H9 (cell line): ENCODE measurements around the gene FMN1. TPM values are rescaled to one million over a fixed set of nuclear protein-coding genes. Genes with fewer than 3 reads are reported as not detected.
A peak's percentile ranks its signal among the peaks of the same experiment; 100 is the strongest.

Experiments used
- DNase-seq: peaks from one replicate; pipeline ENCODE4 v3.0.0-alpha.2; 2017
- H2AFZ ChIP-seq: one replicate; pipeline ENCODE4 v1.6.1; 2013; ENCODE audit warnings: mild to moderate bottlenecking, low read length, control low read depth, moderate library complexity
- H2AK5ac ChIP-seq: 2 replicates; pipeline ENCODE4 v1.6.1; 2013; ENCODE audit warnings: low read length, control low read depth, mixed read lengths; ENCODE audit not compliant: insufficient read length
- H2BK120ac ChIP-seq: one replicate; pipeline ENCODE4 v1.6.1; 2013; ENCODE audit warnings: low read depth, mild to moderate bottlenecking, low read length, control low read depth, inconsistent platforms; ENCODE audit not compliant: poor library complexity, severe bottlenecking
- H2BK12ac ChIP-seq: 2 replicates; pipeline ENCODE4 v1.6.1; 2013; ENCODE audit warnings: low read length, control low read depth, mixed read lengths, low read depth; ENCODE audit not compliant: insufficient read length
- H2BK15ac ChIP-seq: 2 replicates; pipeline ENCODE4 v1.6.1; 2013; ENCODE audit warnings: low read depth, low read length, control low read depth
- H2BK20ac ChIP-seq: one replicate; pipeline ENCODE4 v1.6.1; 2013; ENCODE audit warnings: low read depth, mild to moderate bottlenecking, low read length, control low read depth, inconsistent platforms; ENCODE audit not compliant: poor library complexity, severe bottlenecking
- H2BK5ac ChIP-seq: 2 replicates; pipeline ENCODE4 v1.6.1; 2013; ENCODE audit warnings: low read length, control low read depth, mixed read lengths; ENCODE audit not compliant: insufficient read length
- H3K14ac ChIP-seq: 2 replicates; pipeline ENCODE4 v1.6.1; 2013; ENCODE audit warnings: low read length, control low read depth; ENCODE audit not compliant: insufficient read depth
- H3K18ac ChIP-seq: 2 replicates; pipeline ENCODE4 v1.6.1; 2013; ENCODE audit warnings: low read depth, mild to moderate bottlenecking, mixed read lengths, low read length, control low read depth; ENCODE audit not compliant: insufficient read length
- H3K23ac ChIP-seq: 2 replicates; pipeline ENCODE4 v1.6.1; 2013; ENCODE audit warnings: low read length, control low read depth, mixed read lengths, low read depth; ENCODE audit not compliant: insufficient read length
- H3K23me2 ChIP-seq: 2 replicates; pipeline ENCODE4 v1.6.1; 2013; ENCODE audit warnings: low read depth, mild to moderate bottlenecking, mixed read lengths, low read length, control low read depth; ENCODE audit not compliant: insufficient read length, poor library complexity, severe bottlenecking
- H3K27ac ChIP-seq: 2 replicates; pipeline ENCODE4 v1.5.1; 2013; ENCODE audit warnings: low read length, control low read depth, mixed read lengths, low read depth; ENCODE audit not compliant: insufficient read length
- H3K27me3 ChIP-seq: 2 replicates; pipeline ENCODE4 v1.6.1; 2013; ENCODE audit warnings: low read length, control low read depth, inconsistent platforms; ENCODE audit not compliant: insufficient read depth
- H3K4ac ChIP-seq: 2 replicates; pipeline ENCODE4 v1.6.1; 2013; ENCODE audit warnings: low read depth, mild to moderate bottlenecking, control low read depth, inconsistent platforms, low read length, moderate library complexity
- H3K4me1 ChIP-seq: 2 replicates; pipeline ENCODE4 v1.6.1; 2013; ENCODE audit warnings: low read length, control low read depth, inconsistent platforms; ENCODE audit not compliant: insufficient read depth
- H3K4me2 ChIP-seq: 2 replicates; pipeline ENCODE4 v1.6.1; 2013; ENCODE audit warnings: low read length, control low read depth, mixed read lengths; ENCODE audit not compliant: insufficient read length, insufficient read depth
- H3K56ac ChIP-seq: 2 replicates; pipeline ENCODE4 v1.6.1; 2013; ENCODE audit warnings: low read depth, mild to moderate bottlenecking, mixed read lengths, low read length, control low read depth; ENCODE audit not compliant: insufficient read length
- H3K79me1 ChIP-seq: 2 replicates; pipeline ENCODE4 v1.6.1; 2013; ENCODE audit warnings: low read depth, mild to moderate bottlenecking, moderate library complexity, low read length, control low read depth, inconsistent platforms; ENCODE audit not compliant: insufficient read depth, poor library complexity, severe bottlenecking
- H3K79me2 ChIP-seq: 2 replicates; pipeline ENCODE4 v1.6.1; 2013; ENCODE audit warnings: low read length, control low read depth, inconsistent platforms; ENCODE audit not compliant: insufficient read depth
- H3K9ac ChIP-seq: 2 replicates; pipeline ENCODE4 v1.6.1; 2013; ENCODE audit warnings: low read length, control low read depth, mixed read lengths; ENCODE audit not compliant: insufficient read length; ENCODE audit errors: extremely low read depth
- H3K9me3 ChIP-seq: one replicate; pipeline ENCODE4 v1.6.1; 2013; ENCODE audit warnings: low read depth, low read length, inconsistent platforms; ENCODE audit not compliant: control insufficient read depth
- H3T11ph ChIP-seq: one replicate; pipeline ENCODE4 v1.6.1; 2013; ENCODE audit warnings: mild to moderate bottlenecking, low read length, control low read depth, inconsistent platforms
- H4K20me1 ChIP-seq: one replicate; pipeline ENCODE4 v1.6.1; 2013; ENCODE audit not compliant: control insufficient read depth, insufficient read length, insufficient read depth
- H4K5ac ChIP-seq: 2 replicates; pipeline ENCODE4 v1.6.1; 2013; ENCODE audit warnings: low read depth, mild to moderate bottlenecking, mixed read lengths, low read length, control low read depth; ENCODE audit not compliant: insufficient read length
- H4K8ac ChIP-seq: replicated peaks from 2 replicates; pipeline ENCODE4 v1.6.1; 2013; ENCODE audit warnings: low read length, control low read depth, mixed read lengths, low read depth; ENCODE audit not compliant: insufficient read length
- H4K91ac ChIP-seq: 2 replicates; pipeline ENCODE4 v1.6.1; 2013; ENCODE audit warnings: low read depth, mild to moderate bottlenecking, moderate library complexity, mixed read lengths, low read length, control low read depth; ENCODE audit not compliant: insufficient read length
- H3K27ac Mint-ChIP-seq, 3 experiments: 2 replicates in 2 of 3; 3 replicates in 1 of 3; pipeline ENCODE4 v1.8.0; 2020 to 2021; ENCODE audit warnings: mixed read lengths in 3 of 3, mild to moderate bottlenecking in 1 of 3, moderate library complexity in 1 of 3
- H3K27me3 Mint-ChIP-seq: 2 replicates; pipeline ENCODE4 v1.8.0; 2021; ENCODE audit warnings: low read depth, mild to moderate bottlenecking, moderate library complexity, mixed read lengths
- H3K36me3 Mint-ChIP-seq, 3 experiments: 2 replicates in 2 of 3; 3 replicates in 1 of 3; pipeline ENCODE4 v1.8.0; 2020 to 2021; ENCODE audit warnings: low read depth in 3 of 3, mixed read lengths in 3 of 3; ENCODE audit not compliant: insufficient read depth in 1 of 3
- H3K4me1 Mint-ChIP-seq, 2 experiments: 2 replicates each; pipeline ENCODE4 v1.8.0; 2020; ENCODE audit warnings: mixed read lengths in 2 of 2
- H3K4me3 Mint-ChIP-seq, 2 experiments: 2 replicates in 1 of 2; 3 replicates in 1 of 2; pipeline ENCODE4 v1.8.0; 2020 to 2021; ENCODE audit warnings: mild to moderate bottlenecking in 2 of 2, mixed read lengths in 2 of 2, moderate library complexity in 1 of 2
- H3K9me3 Mint-ChIP-seq, 2 experiments: 2 replicates in 1 of 2; 3 replicates in 1 of 2; pipeline ENCODE4 v1.8.0; 2020; ENCODE audit warnings: mild to moderate bottlenecking in 2 of 2, mixed read lengths in 2 of 2, moderate library complexity in 1 of 2
- CTCF ChIP-seq: fragments of 200-600 bp; sonication (generic); conservative IDR thresholded peaks from 3 replicates; pipeline ENCODE4 v1.8.0; 2021; ENCODE audit warnings: antibody characterized with exemption, mild to moderate bottlenecking
- WGBS: extraction: QIAGEN DNeasy Blood & Tissue Kit; methylation state at CpG from one replicate; pipeline ENCODE4 v1.1.7; 2013; ENCODE audit warnings: missing lambda C conversion rate, low lambda C conversion rate, mixed read lengths; ENCODE audit not compliant: insufficient read length; ENCODE audit errors: extremely low coverage; 5-methylcytosine and 5-hydroxymethylcytosine counted together
- total RNA-seq: library from RNA; stranded (reverse); gene quantifications from 2 replicates; pipeline ENCODE4 v1.2.1, GENCODE V29; 2021

Gene FMN1
- total RNA-seq, 1 experiment from 2014 or later: 1.9 TPM

- H3K4me3 Mint-ChIP-seq: no peak overlapping the region
- H3K79me2 ChIP-seq: no peaks in the 10 kb centered on the region
- no CpG with 5 or more reads among the region's 4 CpGs for WGBS
Observed at GRCh38 chr15:33182278-33182905, 12.1 kb downstream of the FMN1 start.

More at GRCh38 chr15:33182278-33182905, 12.1 kb downstream of the FMN1 start:
- Histone ChIP-seq H4K91ac (no peak overlapping the region), H3K4me1 (no peaks in the 10 kb centered on the region; the same call in 1 of the 2 replicates), H3K23ac (no peak overlapping the region), H3K4ac (no peak overlapping the region), H3K14ac (no peak overlapping the region), H4K20me1 (no peaks in the 10 kb centered on the region), H4K5ac (no peak overlapping the region), H2BK12ac (no peak overlapping the region), H2AK5ac (no peak overlapping the region), H3K56ac (no peak overlapping the region), H2AFZ (no peak overlapping the region), H2BK15ac (no peak overlapping the region), H3K18ac (no peak overlapping the region), H3K9me3 (no peaks in the 10 kb centered on the region), H3K4me2 (no peak overlapping the region), H3K27me3 (no peaks in the 10 kb centered on the region), H3K9ac (no peak overlapping the region), H3K79me1 (no peaks in the 10 kb centered on the region), H3K23me2 (no peaks in the 10 kb centered on the region), H3K27ac (no peak overlapping the region), H2BK5ac (no peak overlapping the region), H2BK120ac (no peak overlapping the region), H3T11ph (no peak overlapping the region), H2BK20ac (no peak overlapping the region), H4K8ac (no peak overlapping the region)
- Mint-ChIP-seq H3K27me3 (no peaks in the 10 kb centered on the region), H3K9me3 (no peaks in the 10 kb centered on the region), H3K4me1 (peaks cover 18 to 37% of the 10 kb centered on the region in 2 experiments), H3K27ac (no peak overlapping the region), H3K36me3 (no peaks in the 10 kb centered on the region)
- peak; percentile 49 for TF ChIP-seq CTCF
- no peak for DNase-seq
